Fibroblast of lung (primary cell): ENCODE measurements around the gene B3GNT7. TPM values are rescaled to one million over a fixed set of nuclear protein-coding genes. Genes with fewer than 3 reads are reported as not detected.

Experiments used
- DNase-seq, 2 donors: peaks; one replicate each; pipeline versions ENCODE4 v3.0.0 to v3.0.0-alpha.2; 2010; ENCODE audit warnings: low read depth in 2 of 2
- H2AFZ ChIP-seq: 2 replicates; pipeline ENCODE4 v1.5.1; 2012; ENCODE audit warnings: low read length, control low read depth, inconsistent platforms
- H3K27ac ChIP-seq: 2 replicates; pipeline ENCODE4 v1.5.1; 2011; ENCODE audit warnings: low read length, control low read depth; ENCODE audit not compliant: insufficient read depth
- H3K27me3 ChIP-seq: 2 replicates; pipeline ENCODE4 v1.5.1; 2011; ENCODE audit warnings: mild to moderate bottlenecking, low read length; ENCODE audit not compliant: control insufficient read depth, insufficient read depth
- H3K36me3 ChIP-seq: 2 replicates; pipeline ENCODE4 v1.5.1; 2011; ENCODE audit warnings: low read length; ENCODE audit not compliant: control insufficient read depth, insufficient read depth
- H3K4me1 ChIP-seq: 2 replicates; pipeline ENCODE4 v1.5.1; 2011; ENCODE audit warnings: low read length; ENCODE audit not compliant: control insufficient read depth, insufficient read depth; ENCODE audit errors: extremely low read depth
- H3K4me2 ChIP-seq: 2 replicates; pipeline ENCODE4 v1.5.1; 2011; ENCODE audit warnings: low read length, control low read depth; ENCODE audit not compliant: insufficient read depth; ENCODE audit errors: extremely low read depth
- H3K4me3 ChIP-seq, 4 experiments: fragments of 200-600 bp in 1 of 4; sonication (generic) in 1 of 4; replicated peaks in 1 of 4; 2 replicates each; pipeline ENCODE4 v1.5.1; 2011 to 2016; ENCODE audit warnings: low read length in 4 of 4, low read depth in 3 of 4, mild to moderate bottlenecking in 3 of 4, control low read depth in 2 of 4, inconsistent platforms in 1 of 4, mixed read lengths in 1 of 4; ENCODE audit not compliant: insufficient read depth in 1 of 4; ENCODE audit errors: control extremely low read depth in 1 of 4
- H3K79me2 ChIP-seq: 2 replicates; pipeline ENCODE4 v1.5.1; 2012; ENCODE audit warnings: mild to moderate bottlenecking, low read length, inconsistent platforms; ENCODE audit not compliant: control insufficient read depth, insufficient read depth
- H3K9ac ChIP-seq: 2 replicates; pipeline ENCODE4 v1.5.1; 2011; ENCODE audit warnings: mild to moderate bottlenecking, low read length, control low read depth; ENCODE audit not compliant: insufficient read depth
- H3K9me3 ChIP-seq: 2 replicates; pipeline ENCODE4 v1.5.1; 2012; ENCODE audit warnings: low read depth, low read length; ENCODE audit not compliant: control insufficient read depth, insufficient read depth
- H4K20me1 ChIP-seq: 2 replicates; pipeline ENCODE4 v1.5.1; 2011; ENCODE audit warnings: low read length; ENCODE audit not compliant: control insufficient read depth, insufficient read depth; ENCODE audit errors: extremely low read depth
- CTCF ChIP-seq, 2 donors: IDR thresholded peaks in 1 of 2; conservative IDR thresholded peaks in 1 of 2; 1 replicate in 1 of 2; 2 replicates in 1 of 2; pipeline ENCODE4 v1.5.1; 2011 to 2012; ENCODE audit warnings: low read length in 2 of 2, control low read depth in 1 of 2, inconsistent platforms in 1 of 2, low read depth in 1 of 2, mild to moderate bottlenecking in 1 of 2
- EZH2 ChIP-seq: IDR thresholded peaks from 2 replicates; pipeline ENCODE4 v1.5.1; 2012; ENCODE audit warnings: low read length, control low read depth, mild to moderate bottlenecking; ENCODE audit errors: missing control alignments
- polyA plus RNA-seq, 2 donors: library from polyadenylated mRNA; depleted of rRNA in 1 of 2; stranded (reverse) in 1 of 2; unstranded in 1 of 2; fragments of >200 nt; gene quantifications; 2 replicates each; pipeline ENCODE4 v1.2.1, GENCODE V29; 2011 to 2012; ENCODE audit warnings: missing spikeins in 1 of 2
- total RNA-seq: library from RNA; depleted of rRNA; stranded (reverse); fragments of >200 nt; gene quantifications from 2 replicates; pipeline ENCODE4 v1.2.1, GENCODE V29; 2014

B3GNT7 gene
- total and polyA plus RNA-seq, 2 donors (not counting 1 experiment from before 2014, with no cell fraction given): 0.06 to 0.17 TPM

GRCh38 chr2:231388725-231389346, 6.7 kb upstream of the B3GNT7 start:
- Histone ChIP-seq H3K27me3 (no peaks in the 10 kb centered on the region), H3K9me3 (no peaks in the 10 kb centered on the region), H3K4me2 (no peak overlapping the region), H3K79me2 (no peaks in the 10 kb centered on the region), H4K20me1 (no peaks in the 10 kb centered on the region), H3K4me1 (no peaks in the 10 kb centered on the region), H3K9ac (no peak overlapping the region), H3K4me3 (no peak overlapping the region), H3K27ac (no peak overlapping the region), H3K36me3 (no peaks in the 10 kb centered on the region), H2AFZ (no peak overlapping the region)
- TF ChIP-seq CTCF (conservative IDR thresholded peaks at IDR 0.05 in 1 of 2, IDR thresholded peaks at IDR 0.05 in 1 of 2; ENCODE audit: low read depth in 1 of 2, low read length in 2 of 2) (no peak), EZH2 (no peak)
- DNase-seq: no peak

- H4K20me1 ChIP-seq: no peaks in the 10 kb centered on the region
- H3K79me2 ChIP-seq: no peaks in the 10 kb centered on the region
- H3K9ac ChIP-seq: no peak overlapping the region
- H3K27ac ChIP-seq: no peak overlapping the region
- peaks cover 13% of the 10 kb centered on the region for H3K27me3 ChIP-seq
- no peaks in the 10 kb centered on the region for H3K9me3 ChIP-seq
- H3K4me1 ChIP-seq: no peaks in the 10 kb centered on the region
- no peak for TF ChIP-seq CTCF (conservative IDR thresholded peaks at IDR 0.05 in 1 of 2, IDR thresholded peaks at IDR 0.05 in 1 of 2; ENCODE audit: low read depth in 1 of 2, low read length in 2 of 2)
- DNase-seq: no peak
- no peak overlapping the region for H3K4me3 ChIP-seq
- H2AFZ ChIP-seq: no peak overlapping the region
- no peak overlapping the region for H3K4me2 ChIP-seq
- no peaks in the 10 kb centered on the region for H3K36me3 ChIP-seq
Measured at GRCh38 chr2:231390667-231391066, 4.8 kb upstream of the B3GNT7 start.

- Histone ChIP-seq H3K4me3 (no peak overlapping the region), H3K9ac (no peak overlapping the region), H3K4me2 (no peak overlapping the region), H3K9me3 (no peaks in the 10 kb centered on the region), H2AFZ (no peak overlapping the region), H3K36me3 (no peaks in the 10 kb centered on the region), H3K79me2 (no peaks in the 10 kb centered on the region), H3K27me3 (peaks cover 22% of the 10 kb centered on the region), H3K4me1 (no peaks in the 10 kb centered on the region), H3K27ac (no peak overlapping the region), H4K20me1 (no peaks in the 10 kb centered on the region)
- DNase-seq: no peak
- TF ChIP-seq EZH2 (no peak), CTCF (conservative IDR thresholded peaks at IDR 0.05 in 1 of 2, IDR thresholded peaks at IDR 0.05 in 1 of 2; ENCODE audit: low read depth in 1 of 2, low read length in 2 of 2) (no peak)
Measured at GRCh38 chr2:231391981-231392380, 3.5 kb upstream of the B3GNT7 start.
